Measurements from ENCODE around the gene HDAC6.

Gene HDAC6

GRCh38 chrX:48802905-48803200 lies 986 bp downstream of the HDAC6 start:
- ATAC-seq, result no peak

GRCh38 chrX:48806081-48806480 lies 4.2 kb downstream of the HDAC6 start:
- TF ChIP-seq PPARA (CRISPR knock-in tag; IDR thresholded peaks at IDR 0.05; ENCODE audit: borderline replicate concordance) (no peak), CREB5 (CRISPR knock-in tag; IDR thresholded peaks at IDR 0.05; ENCODE audit: low read depth) (no peak), POU6F1 (CRISPR knock-in tag; IDR thresholded peaks at IDR 0.05; ENCODE audit: borderline replicate concordance, low read depth) (no peak), ZNF70 (CRISPR knock-in tag; IDR thresholded peaks at IDR 0.05) (no peak), SNAI2 (CRISPR knock-in tag; IDR thresholded peaks at IDR 0.05) (no peak), ESRRG (CRISPR knock-in tag; IDR thresholded peaks at IDR 0.05) (no peak), TOX (CRISPR knock-in tag; IDR thresholded peaks at IDR 0.05; ENCODE audit: borderline replicate concordance) (no peak), PATZ1 (CRISPR knock-in tag; IDR thresholded peaks at IDR 0.05; ENCODE audit: borderline replicate concordance) (no peak), BACH2 (CRISPR knock-in tag; IDR thresholded peaks at IDR 0.05; ENCODE audit: borderline replicate concordance) (no peak), CSRNP3 (CRISPR knock-in tag; IDR thresholded peaks at IDR 0.05) (no peak), TCF4 (CRISPR knock-in tag; IDR thresholded peaks at IDR 0.05; ENCODE audit: borderline replicate concordance) (no peak), TSHZ2 (CRISPR knock-in tag; IDR thresholded peaks at IDR 0.05) (no peak), RARB (CRISPR knock-in tag; IDR thresholded peaks at IDR 0.05) (no peak), OSR1 (CRISPR knock-in tag; IDR thresholded peaks at IDR 0.05) (no peak), ZNF8 (CRISPR knock-in tag; IDR thresholded peaks at IDR 0.05) (no peak), ISL1 (CRISPR knock-in tag; IDR thresholded peaks at IDR 0.05) (no peak), ZFP3 (CRISPR knock-in tag; IDR thresholded peaks at IDR 0.05) (no peak), ZNF565 (CRISPR knock-in tag; conservative IDR thresholded peaks at IDR 0.05; ENCODE audit: low read depth) (no peak)
- no peak for ATAC-seq

More at GRCh38 chrX:48802905-48803200, 986 bp downstream of the HDAC6 start:
- TF ChIP-seq CSDC2 (CRISPR knock-in tag; IDR thresholded peaks at IDR 0.05), result no peak
- TF ChIP-seq CSRNP3 (CRISPR knock-in tag; IDR thresholded peaks at IDR 0.05), result no peak
- no peak for TF ChIP-seq PATZ1 (CRISPR knock-in tag; IDR thresholded peaks at IDR 0.05; ENCODE audit: borderline replicate concordance)
- no peak for TF ChIP-seq ZFP3 (CRISPR knock-in tag; IDR thresholded peaks at IDR 0.05)
- TF ChIP-seq OSR1 (CRISPR knock-in tag; IDR thresholded peaks at IDR 0.05), result no peak
- no peak for TF ChIP-seq SNAI2 (CRISPR knock-in tag; IDR thresholded peaks at IDR 0.05)
- TF ChIP-seq CREB5 (CRISPR knock-in tag; IDR thresholded peaks at IDR 0.05; ENCODE audit: low read depth), result no peak
- TF ChIP-seq GLIS3 (CRISPR knock-in tag; IDR thresholded peaks at IDR 0.05), result no peak
- no peak for TF ChIP-seq BACH2 (CRISPR knock-in tag; IDR thresholded peaks at IDR 0.05; ENCODE audit: borderline replicate concordance)

Data from SK-N-SH treated with all-trans-retinoic acid at 6 μM for 48 hours (cell line).